OCI-LY1 (cell line): ENCODE data around the gene PIGX.

Source experiments
- CTCF ChIP-seq: fragments of 200-600 bp; sonication (generic), shearing (Covaris generic); IDR thresholded peaks from 2 replicates; pipeline ENCODE4 v1.5.1; 2017; ENCODE audit warnings: mild to moderate bottlenecking, antibody characterized with exemption, low read length, moderate library complexity, mixed read lengths
- EZH2 ChIP-seq: fragments of 200-600 bp; sonication (generic), shearing (Covaris generic); IDR thresholded peaks from 2 replicates; pipeline ENCODE4 v1.8.0; 2017; ENCODE audit warnings: borderline replicate concordance, mixed run types, mild to moderate bottlenecking, antibody characterized with exemption, low read length, moderate library complexity, mixed read lengths

GRCh38 chr3:196677353-196677752 lies 34.8 kb upstream of the PIGX start:
- TF ChIP-seq CTCF (no peak), EZH2 (no peak)
